GM12878 (cell line): ENCODE measurements around the gene PCBP4. TPM values are rescaled to one million over a fixed set of nuclear protein-coding genes. Genes with fewer than 3 reads are reported as not detected.

ENCODE experiments used
- ATAC-seq: fragments of 200-7000 bp; cut with Tn5 transposase; 3 replicates; pipeline ENCODE4 v1.9.1; 2020; ENCODE audit warnings: mild to moderate bottlenecking, moderate library complexity
- BruUV-seq: library from RNA; stranded (reverse); fragments of 400-500 nt; replicated peaks from 2 replicates; lab custom pipeline; 2021; lab: Mats Ljungman, UMichigan
- CTCF ChIA-PET: fragments of 300-600 bp; sonication (Branson Sonifier 250); formaldehyde crosslinking; extraction: SDS; loops from one replicate; lab custom pipeline; 2021; ENCODE audit warnings: inconsistent platforms; lab: Yijun Ruan, JAX
- POLR2A ChIA-PET: fragments of 350-600 bp; formaldehyde crosslinking; extraction: SDS; loops from one replicate; lab custom pipeline; 2021; ENCODE audit warnings: inconsistent platforms; lab: Charles Lee
- RAD21 ChIA-PET: fragments of 300-600 bp; sonication (Branson Sonifier 250); formaldehyde crosslinking; loops from one replicate; lab custom pipeline; 2023; ENCODE audit warnings: antibody characterized with exemption; ENCODE audit not compliant: unreplicated experiment; lab: Charles Lee
- SMC1A ChIA-PET: fragments of 300-600 bp; sonication (Branson Sonifier 250); formaldehyde crosslinking; loops from one replicate; lab custom pipeline; 2023; ENCODE audit not compliant: unreplicated experiment, uncharacterized antibody; lab: Charles Lee
- DNase-seq: peaks from one replicate; pipeline ENCODE4 v3.0.0-alpha.2; 2011; ENCODE audit warnings: low read depth, low spot score
- FAIRE-seq: peaks from 3 replicates; lab custom pipeline; 2011; peaks lifted over from hg19 to GRCh38; lab: Jason Lieb, UNC
- H2AFZ ChIP-seq: 2 replicates; pipeline ENCODE4 v1.6.0; 2011; ENCODE audit warnings: low read depth, low read length, control low read depth; ENCODE audit not compliant: control insufficient read depth
- H3K27ac ChIP-seq: 2 replicates; pipeline ENCODE4 v1.5.1; 2011; ENCODE audit warnings: control low read depth; ENCODE audit not compliant: control insufficient read depth, insufficient read depth
- H3K27me3 ChIP-seq, 2 experiments: replicated peaks in 1 of 2; 2 replicates each; pipeline versions ENCODE4 v1.6.0 to v1.6.1; 2011; ENCODE audit warnings: low read length in 1 of 2; ENCODE audit not compliant: control insufficient read depth in 2 of 2, insufficient read depth in 2 of 2
- H3K36me3 ChIP-seq, 2 experiments: 2 replicates each; pipeline ENCODE4 v1.5.1; 2011; ENCODE audit warnings: low read length in 1 of 2; ENCODE audit not compliant: control insufficient read depth in 2 of 2, insufficient read depth in 2 of 2
- H3K4me1 ChIP-seq: 2 replicates; pipeline ENCODE4 v1.6.1; 2011; ENCODE audit warnings: mild to moderate bottlenecking, low read length, moderate library complexity, mixed read lengths; ENCODE audit not compliant: control insufficient read depth, insufficient read depth
- H3K4me2 ChIP-seq: 2 replicates; pipeline ENCODE4 v1.6.0; 2011; ENCODE audit warnings: control low read depth; ENCODE audit not compliant: control insufficient read depth, insufficient read depth
- H3K4me3 ChIP-seq: fragments of 200-600 bp; sonication (generic); 2 replicates; pipeline ENCODE4 v1.5.1; 2016
- H3K79me2 ChIP-seq: 2 replicates; pipeline ENCODE4 v1.6.0; 2011; ENCODE audit warnings: low read length; ENCODE audit not compliant: control insufficient read depth, insufficient read depth
- H3K9ac ChIP-seq: 2 replicates; pipeline ENCODE4 v1.8.0; 2011; ENCODE audit warnings: low read length, control low read depth, mixed read lengths; ENCODE audit not compliant: control insufficient read depth, insufficient read depth
- H3K9me3 ChIP-seq: replicated peaks from 3 replicates; pipeline ENCODE4 v1.5.1; 2011; ENCODE audit warnings: mild to moderate bottlenecking, low read length; ENCODE audit not compliant: control insufficient read depth, insufficient read depth
- H4K20me1 ChIP-seq: 2 replicates; pipeline ENCODE4 v1.6.0; 2011; ENCODE audit not compliant: control insufficient read depth, insufficient read depth
- BHLHE40 ChIP-seq, 2 experiments: fragments of 450-650 bp in 1 of 2; IDR thresholded peaks; 2 replicates each; pipeline ENCODE4 v1.6.1; 2011 to 2017; ENCODE audit warnings: low read depth in 2 of 2, borderline replicate concordance in 1 of 2, improper control_type of control experiment in 1 of 2, low read length in 1 of 2, mild to moderate bottlenecking in 1 of 2
- CTCF ChIP-seq, 3 experiments: IDR thresholded peaks in 2 of 3; conservative IDR thresholded peaks in 1 of 3; 2 replicates each; pipeline ENCODE4 v1.5.1; 2011; ENCODE audit warnings: low read depth in 3 of 3, low read length in 3 of 3, mild to moderate bottlenecking in 3 of 3, control low read depth in 2 of 3, moderate library complexity in 2 of 3, inconsistent platforms in 1 of 3, mixed read lengths in 1 of 3; ENCODE audit not compliant: control insufficient read depth in 2 of 3, insufficient read depth in 1 of 3; ENCODE audit errors: extremely low read depth in 1 of 3
- HDAC2 ChIP-seq: fragments of 200-600 bp; sonication (generic); IDR thresholded peaks from 2 replicates; pipeline ENCODE4 v1.6.1; 2017
- HDAC6 ChIP-seq: fragments of 200-600 bp; sonication (generic); IDR thresholded peaks from one replicate; pipeline ENCODE4 v1.8.0; 2017; ENCODE audit warnings: antibody characterized with exemption; ENCODE audit not compliant: unreplicated experiment
- IKZF1 ChIP-seq: fragments of 450-650 bp; conservative IDR thresholded peaks from 2 replicates; pipeline ENCODE4 v1.6.1; 2017; ENCODE audit warnings: antibody characterized with exemption, mild to moderate bottlenecking
- NFIC ChIP-seq: IDR thresholded peaks from 2 replicates; pipeline ENCODE4 v1.6.1; 2012; ENCODE audit warnings: low read depth, mild to moderate bottlenecking, inconsistent platforms, low read length, moderate library complexity
- SMARCA5 ChIP-seq: fragments of 450-650 bp; IDR thresholded peaks from 2 replicates; pipeline ENCODE4 v1.6.1; 2017; ENCODE audit warnings: mild to moderate bottlenecking
- WGBS: methylation state at CpG from one replicate; pipeline ENCODE4 v1.1.6; 2016; ENCODE audit warnings: low lambda C conversion rate; ENCODE audit not compliant: insufficient replicate concordance, insufficient coverage; ENCODE audit errors: missing lambda C conversion rate; 5-methylcytosine and 5-hydroxymethylcytosine counted together
- in situ Hi-C: fragments of 300-500 bp; cut with MboI; formaldehyde crosslinking; loops from 9 replicates; pipeline ENCODE4 v1.14.3; 2018; ENCODE audit warnings: mixed read lengths
- intact Hi-C: fragments of 100-400 bp; cut with micrococcal nuclease; formaldehyde crosslinking; loops from one replicate; pipeline ENCODE4 v1.14.2; 2022; ENCODE audit not compliant: unreplicated experiment
- polyA plus RNA-seq, 11 experiments: library from polyadenylated mRNA; depleted of rRNA in 4 of 11; unstranded in 6 of 11; stranded (reverse) in 5 of 11; fragments of >200 nt; fragmentation: Nextera tagmentation in 4 of 11; fragmentation: Illumina TruSeq in 1 of 11; extraction: Ambion mirVana in 4 of 11; extraction: Trizol in 1 of 11; gene quantifications; 1 replicate in 1 of 11; 2 replicates in 10 of 11; pipeline versions ENCODE4 v1.2.1 to v1.2.3, GENCODE V29; 2011 to 2016; ENCODE audit warnings: inconsistent platforms in 2 of 11, missing spikeins in 2 of 11, low read depth in 1 of 11
- total RNA-seq, 4 experiments: library from RNA; depleted of rRNA in 3 of 4; stranded (reverse); fragments of >200 nt in 3 of 4; fragmentation: Illumina TruSeq in 1 of 4; extraction: Trizol in 1 of 4; gene quantifications; 2 replicates each; pipeline versions ENCODE4 v1.2.1 to v1.2.3, GENCODE V29; 2013 to 2021

The PCBP4 gene
- total and polyA plus RNA-seq, 10 of the 15 experiments (the other 5 are each of a cell fraction or from before 2014, with no cell fraction given): 0.05 to 14.5 (median 4.2) TPM

GRCh38 chr3:51955893-51956770 is 11.1 kb downstream of the PCBP4 start:
- Histone ChIP-seq H2AFZ (no peak overlapping the region; the same call in 1 of the 2 replicates), H3K4me1 (no peaks in the 10 kb centered on the region), H3K27ac (no peak overlapping the region), H3K27me3 (peaks cover 0 to 8% of the 10 kb centered on the region in 2 experiments; a peak in 3 of 4 replicates), H3K4me3 (no peak overlapping the region), H4K20me1 (no peaks in the 10 kb centered on the region), H3K9me3 (no peaks in the 10 kb centered on the region), H3K79me2 (no peaks in the 10 kb centered on the region), H3K36me3 (no peaks in the 10 kb centered on the region), H3K4me2 (peak overlapping the region; percentile 22; the same call in 1 of the 2 replicates), H3K9ac (no peak overlapping the region)
- FAIRE-seq (no peak), ATAC-seq (peak; percentile 79), DNase-seq (no peak)
- BruUV-seq: no TSS peak
- ChIA-PET SMC1A (no interaction called here), CTCF (no interaction called here), POLR2A (no interaction called here), RAD21 (no interaction called here)
- WGBS: 28% methylated on average over 76 of the region's 97 CpGs
- TF ChIP-seq BHLHE40 (IDR thresholded peaks at IDR 0.05; ENCODE audit: borderline replicate concordance in 1 of 2, low read depth in 2 of 2, low read length in 1 of 2) (peak in 1 of 2 experiments; percentile 28; a peak in 1 of 4 replicates), IKZF1 (0 out of 2 replicates have a peak, but pooled peaks have one; percentile 15), CTCF (IDR thresholded peaks at IDR 0.05 in 2 of 3, conservative IDR thresholded peaks at IDR 0.05 in 1 of 3; ENCODE audit: control insufficient read depth in 2 of 3, extremely low read depth in 1 of 3, insufficient read depth in 1 of 3, low read depth in 3 of 3, low read length in 3 of 3) (peak in 2 of 3 experiments; percentile 38 to 47; a peak in 4 of 6 replicates), NFIC (no peak), HDAC6 (peak; percentile 44), HDAC2 (no peak), SMARCA5 (no peak)
- in situ Hi-C loops (no loop called here), intact Hi-C loops (no loop called here)
